K562 (cell line): ENCODE measurements around the gene SAMD8. TPM values are rescaled to one million over a fixed set of nuclear protein-coding genes. Genes with fewer than 3 reads are reported as not detected.

Experiments
- CBX8 ChIP-seq: fragments of 200-600 bp; sonication (generic); IDR thresholded peaks from 2 replicates; pipeline ENCODE4 v1.6.1; 2012; ENCODE audit warnings: borderline replicate concordance, mixed run types, low read depth, mild to moderate bottlenecking, moderate library complexity, mixed read lengths, low read length, control low read depth, inconsistent platforms; ENCODE audit not compliant: poor library complexity, severe bottlenecking; ENCODE audit errors: extremely low read depth
- CHD1 ChIP-seq: fragments of 200-600 bp; sonication (generic); IDR thresholded peaks from one replicate; pipeline ENCODE4 v1.6.1; 2012; ENCODE audit warnings: mild to moderate bottlenecking, moderate library complexity, low read length, inconsistent platforms
- CHD2 ChIP-seq: IDR thresholded peaks from 2 replicates; pipeline ENCODE4 v1.6.1; 2011; ENCODE audit warnings: low read depth, low read length
- CREB3 ChIP-seq: fragments of 450-650 bp; conservative IDR thresholded peaks from 2 replicates; pipeline ENCODE4 v1.6.1; 2016; ENCODE audit warnings: missing genetic modification characterization, low read depth, mild to moderate bottlenecking, missing compliant biosample characterization, moderate library complexity
- CTCFL ChIP-seq: IDR thresholded peaks from 2 replicates; pipeline ENCODE4 v1.6.1; 2011; ENCODE audit warnings: borderline replicate concordance, low read depth, mild to moderate bottlenecking, moderate library complexity, low read length; ENCODE audit not compliant: insufficient read depth, poor library complexity, severe bottlenecking
- FOXO4 ChIP-seq: fragments of 450-650 bp; formaldehyde crosslinking; IDR thresholded peaks from 2 replicates; pipeline ENCODE4 v1.4.0; 2020; ENCODE audit warnings: mild to moderate bottlenecking, moderate library complexity
- GTF2E2 ChIP-seq: fragments of 200-800 bp; sonication (Bioruptor generic); IDR thresholded peaks from 2 replicates; pipeline ENCODE4 v1.6.1; 2016; ENCODE audit warnings: missing genetic modification characterization, missing compliant biosample characterization
- HNRNPLL ChIP-seq: fragments of 200-400 bp; formaldehyde crosslinking; IDR thresholded peaks from 2 replicates; pipeline ENCODE4 v1.6.1; 2017; ENCODE audit warnings: low read length, low read depth, mild to moderate bottlenecking; ENCODE audit not compliant: poor library complexity, severe bottlenecking
- L3MBTL2 ChIP-seq: fragments of 450-650 bp; IDR thresholded peaks from 2 replicates; pipeline ENCODE4 v1.6.1; 2016; ENCODE audit warnings: mild to moderate bottlenecking, moderate library complexity
- LARP7 ChIP-seq: fragments of 450-650 bp; IDR thresholded peaks from 2 replicates; pipeline ENCODE4 v1.6.1; 2016
- MCM5 ChIP-seq: fragments of 450-650 bp; IDR thresholded peaks from 2 replicates; pipeline ENCODE4 v1.6.1; 2016; ENCODE audit warnings: low read depth
- MECOM ChIP-seq: fragments of 250-450 bp; sonication (Bioruptor Pico); IDR thresholded peaks from 2 replicates; pipeline ENCODE4 v1.8.0; 2022; ENCODE audit warnings: inconsistent platforms
- NFIX ChIP-seq: fragments of 250-450 bp; sonication (Bioruptor Pico); IDR thresholded peaks from 2 replicates; pipeline ENCODE4 v1.4.0; 2020; ENCODE audit warnings: low read depth, mild to moderate bottlenecking, moderate library complexity
- NR1H2 ChIP-seq: sonication (generic); formaldehyde crosslinking; IDR thresholded peaks from 2 replicates; pipeline ENCODE4 v1.4.0; 2020; ENCODE audit warnings: mild to moderate bottlenecking, missing genetic modification reagents
- NR3C1 ChIP-seq: sonication (generic); formaldehyde crosslinking; IDR thresholded peaks from 2 replicates; pipeline ENCODE4 v1.8.1; 2022; ENCODE audit warnings: missing genetic modification reagents
- PHF20 ChIP-seq: fragments of 450-650 bp; IDR thresholded peaks from 2 replicates; pipeline ENCODE4 v1.6.1; 2018; ENCODE audit not compliant: partially characterized antibody
- POLR2B ChIP-seq: fragments of 450-650 bp; IDR thresholded peaks from 2 replicates; pipeline ENCODE4 v1.6.1; 2018; ENCODE audit warnings: low read depth; ENCODE audit not compliant: partially characterized antibody
- SAFB ChIP-seq: fragments of 200-400 bp; formaldehyde crosslinking; IDR thresholded peaks from 2 replicates; pipeline ENCODE4 v1.6.1; 2017; ENCODE audit warnings: low read depth, low read length, borderline replicate concordance
- SETDB1 ChIP-seq: IDR thresholded peaks from one replicate; pipeline ENCODE4 v1.6.1; 2012; ENCODE audit warnings: low read length, control low read depth, inconsistent platforms
- TCFL5 ChIP-seq: fragments of 250-450 bp; sonication (Bioruptor Pico); conservative IDR thresholded peaks from 2 replicates; pipeline ENCODE4 v1.6.1; 2021; ENCODE audit warnings: mild to moderate bottlenecking, moderate library complexity, matching md5 sums
- THRAP3 ChIP-seq: fragments of 450-650 bp; IDR thresholded peaks from 2 replicates; pipeline ENCODE4 v1.6.1; 2016; ENCODE audit warnings: mild to moderate bottlenecking, inconsistent platforms, borderline replicate concordance
- TOE1 ChIP-seq, 2 experiments: fragments of 450-650 bp in 1 of 2; sonication (generic) in 1 of 2; formaldehyde crosslinking in 1 of 2; IDR thresholded peaks; 2 replicates each; pipeline versions ENCODE4 v1.7.1 to v1.8.0; 2016 to 2022; ENCODE audit warnings: borderline replicate concordance in 2 of 2, mild to moderate bottlenecking in 2 of 2, antibody characterized with exemption in 1 of 2, inconsistent platforms in 1 of 2, low read depth in 1 of 2, missing genetic modification reagents in 1 of 2, moderate library complexity in 1 of 2
- U2AF1 ChIP-seq: fragments of 200-400 bp; formaldehyde crosslinking; optimal IDR thresholded peaks from 2 replicates; pipeline ENCODE3; 2017; ENCODE audit warnings: mild to moderate bottlenecking, low read depth, low read length, moderate library complexity
- ZNF175 ChIP-seq: fragments of 200-800 bp; sonication (Bioruptor generic); IDR thresholded peaks from 2 replicates; pipeline ENCODE4 v1.6.1; 2016; ENCODE audit warnings: low read depth, mild to moderate bottlenecking, missing genetic modification characterization, missing compliant biosample characterization
- polyA plus RNA-seq, 8 experiments: library from polyadenylated mRNA; depleted of rRNA in 4 of 8; stranded (reverse) in 5 of 8; unstranded in 3 of 8; fragments of >200 nt; fragmentation: Nextera tagmentation in 2 of 8; fragmentation: Illumina TruSeq in 1 of 8; extraction: Ambion mirVana in 2 of 8; extraction: Trizol in 1 of 8; gene quantifications; 2 replicates each; pipeline versions ENCODE4 v1.2.1 to v1.2.3, GENCODE V29; 2011 to 2014; ENCODE audit warnings: inconsistent platforms in 1 of 8, missing spikeins in 1 of 8
- total RNA-seq, 7 experiments: library from RNA; depleted of rRNA in 6 of 7; stranded (reverse); fragments of >200 nt in 6 of 7; fragmentation: Illumina TruSeq in 2 of 7; extraction: Trizol in 2 of 7; gene quantifications; 2 replicates each; pipeline versions ENCODE4 v1.2.1 to v1.2.3, GENCODE V29; 2011 to 2021; ENCODE audit warnings: low replicate concordance in 1 of 7

The SAMD8 gene
- total and polyA plus RNA-seq, 9 of the 15 experiments (the other 6 are each of a cell fraction or from before 2014, with no cell fraction given): 2.7 to 16.1 (median 6.2) TPM

GRCh38 chr10:75191821-75192568 lies 80.5 kb downstream of the SAMD8 start (continued):
- TF ChIP-seq CBX8 (no peak), GTF2E2 (tag) (peak; percentile 52; the same call in 1 of the 2 replicates), MCM5 (no peak), L3MBTL2 (peak; percentile 63), PHF20 (no peak), CREB3 (tag) (peak; percentile 52; the same call in 1 of the 2 replicates), LARP7 (no peak), SAFB (no peak), TOE1 (IDR thresholded peaks at IDR 0.05; ENCODE audit: borderline replicate concordance) (no peak), TOE1 (CRISPR knock-in tag; IDR thresholded peaks at IDR 0.05; ENCODE audit: borderline replicate concordance, low read depth) (no peak), CHD2 (no peak), SETDB1 (no peak), NR1H2 (no peak), CTCFL (no peak), HNRNPLL (no peak), U2AF1 (no peak), ZNF175 (CRISPR knock-in tag) (no peak), NFIX (CRISPR knock-in tag) (no peak), FOXO4 (CRISPR knock-in tag) (no peak), POLR2B (no peak), MECOM (CRISPR knock-in tag) (no peak), CHD1 (no peak), THRAP3 (no peak), NR3C1 (CRISPR knock-in tag) (no peak), TCFL5 (CRISPR knock-in tag) (no peak)
